ENCODE measurements around the gene TARM1. TPM values are rescaled to one million over a fixed set of nuclear protein-coding genes. Genes with fewer than 3 reads are reported as not detected.

TARM1 gene
- total and polyA plus RNA-seq, 2 of the 8 experiments (the other 6 are each of a cell fraction or from before 2014, with no cell fraction given): not detected

- TF ChIP-seq KDM1A (IDR thresholded peaks at IDR 0.05; ENCODE audit: borderline replicate concordance, low read length) (no peak), CTBP2 (IDR thresholded peaks at IDR 0.05; ENCODE audit: borderline replicate concordance, insufficient read depth, insufficient read length, low read length) (no peak), SIRT6 (IDR thresholded peaks at IDR 0.05; ENCODE audit: low read length) (no peak), JUN (IDR thresholded peaks at IDR 0.05; ENCODE audit: low read depth, low read length) (no peak), GABPA (IDR thresholded peaks at IDR 0.05; ENCODE audit: borderline replicate concordance, insufficient read depth, low read length) (no peak), RFX5 (IDR thresholded peaks at IDR 0.05; ENCODE audit: borderline replicate concordance, low read depth, low read length) (no peak), TCF12 (IDR thresholded peaks at IDR 0.05; ENCODE audit: low read depth, low read length) (no peak)
- Histone ChIP-seq H2BK15ac (ENCODE audit: low read length) (no peak overlapping the region), H3K14ac (ENCODE audit: insufficient read length) (no peak overlapping the region), H3K4me3 (ENCODE audit: extremely low read depth in 1 of 4, insufficient read depth in 2 of 4, low read depth in 3 of 4, low read length in 4 of 4) (no peak overlapping the region), H3K18ac (ENCODE audit: extremely low read depth, low read length) (no peak overlapping the region), H2BK20ac (ENCODE audit: low read length) (no peak overlapping the region), H3K9me3 (ENCODE audit: insufficient read depth in 2 of 2, low read depth in 1 of 2, low read length in 1 of 2) (peaks cover 0 to 6% of the 10 kb centered on the region in 2 experiments; a peak in 2 of 4 replicates), H3K79me2 (ENCODE audit: control insufficient read depth in 1 of 2, insufficient read depth in 2 of 2, low read length in 2 of 2) (no peaks in the 10 kb centered on the region), H3K27me3 (replicated peaks in 1 of 4; ENCODE audit: control insufficient read depth in 3 of 4, extremely low read depth in 1 of 4, insufficient read depth in 3 of 4, low read length in 3 of 4) (no peaks in the 10 kb centered on the region), H4K8ac (ENCODE audit: extremely low read depth, insufficient read depth, low read length) (no peak overlapping the region), H3K23me2 (ENCODE audit: low read depth, low read length) (no peaks in the 10 kb centered on the region), H3K4me2 (ENCODE audit: insufficient read depth in 1 of 2, low read depth in 2 of 2, low read length in 2 of 2) (no peak overlapping the region), H3K56ac (replicated peaks; ENCODE audit: insufficient read length, low read depth, low read length) (no peak overlapping the region), H2BK5ac (ENCODE audit: low read depth, low read length) (no peak overlapping the region), H3K4ac (replicated peaks; ENCODE audit: insufficient read length, low read depth, low read length) (no peak overlapping the region), H4K91ac (replicated peaks; ENCODE audit: insufficient read length, low read length) (no peak overlapping the region), H2AK5ac (ENCODE audit: low read depth, low read length) (no peak overlapping the region), H2AFZ (ENCODE audit: low read length) (no peak overlapping the region), H4K20me1 (replicated peaks in 1 of 2; ENCODE audit: control insufficient read depth in 1 of 2, insufficient read depth in 2 of 2, low read length in 2 of 2) (peaks cover 0 to 6% of the 10 kb centered on the region in 2 experiments), H3K27ac (ENCODE audit: low read depth, low read length) (no peak overlapping the region), H3K36me3 (ENCODE audit: control insufficient read depth in 2 of 4, insufficient read depth in 4 of 4, low read length in 3 of 4) (peaks cover 21 to 76% (median 38%) of the 10 kb centered on the region in 4 experiments), H4K5ac (ENCODE audit: insufficient read length, low read depth, low read length) (no peak overlapping the region), H2BK120ac (replicated peaks; ENCODE audit: low read depth, low read length) (no peak overlapping the region), H3K79me1 (ENCODE audit: low read depth, low read length) (no peaks in the 10 kb centered on the region), H2BK12ac (ENCODE audit: low read depth, low read length) (no peak overlapping the region), H3K9ac (replicated peaks in 1 of 4; ENCODE audit: extremely low read depth in 1 of 4, low read depth in 3 of 4, low read length in 3 of 4) (no peak overlapping the region), H3K23ac (ENCODE audit: insufficient read length) (no peak overlapping the region), H3K4me1 (replicated peaks in 1 of 4; ENCODE audit: control insufficient read depth in 3 of 4, insufficient read depth in 4 of 4, low read length in 3 of 4) (no peaks in the 10 kb centered on the region)
- FAIRE-seq: no peak
- WGBS, 2 experiments (ENCODE audit: extremely low coverage in 1 of 2, insufficient coverage in 1 of 2, insufficient read length in 1 of 2, insufficient replicate concordance in 2 of 2, low coverage in 1 of 2, low lambda C conversion rate in 2 of 2, missing lambda C conversion rate in 1 of 2): 82% methylated on average over 14 of the region's 20 CpGs; no CpG with 5 or more reads in 1 of the 2 experiments
- ChIA-PET CTCF (ENCODE audit: partially characterized antibody) (no interaction called here), POLR2A (ENCODE audit: partially characterized antibody) (interaction anchor here (2.9 kb wide), 1 partner anchor 10 kb away, joined by 13 read pairs; no protein-coding TSS in a partner anchor)
- no peak for DNase-seq (ENCODE audit: low read depth in 1 of 2, low spot score in 2 of 2)
These were observed 47.2 kb upstream of the TARM1 start for GRCh38 chr19:54128441-54128725.
